ENCODE data around the gene GLTPD2. TPM values are rescaled to one million over a fixed set of nuclear protein-coding genes. Genes with fewer than 3 reads are reported as not detected.

GLTPD2 gene
- total RNA-seq, 6 donors from 2014 or later, result 0.24 to 0.97 TPM; not detected in 4

DNA sequence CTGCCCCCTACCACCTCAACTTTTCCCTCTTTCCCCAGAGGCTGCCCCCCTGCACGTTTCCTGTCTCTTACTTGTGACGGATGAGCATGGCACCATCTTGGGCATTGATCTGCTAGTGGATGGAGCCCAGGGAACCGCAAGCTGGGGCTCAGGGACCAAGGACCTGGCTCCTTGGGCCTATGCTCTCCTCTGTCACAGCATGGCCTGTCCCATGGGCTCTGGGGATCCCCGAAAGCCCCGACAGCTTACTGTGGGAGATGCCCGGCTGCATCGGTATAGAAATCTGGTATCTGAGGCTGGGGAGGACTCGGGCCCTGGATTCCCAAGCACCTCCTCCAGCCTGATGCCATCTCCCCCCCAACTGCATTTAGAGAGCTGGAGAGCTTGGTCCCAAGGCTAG is 47.2 kb upstream of the GLTPD2 start:
- DNase-seq, result no peak
- H3K27ac ChIP-seq, result no peak overlapping the region
- no peaks in the 10 kb centered on the region for H3K9me3 ChIP-seq
- H3K4me3 ChIP-seq, result no peak overlapping the region
- peaks cover 9 to 31% (median 21%) of the 10 kb centered on the region in 4 donors for H3K4me1 ChIP-seq
- ATAC-seq (ENCODE audit: low FRiP score in 2 of 2), result no peak
- H3K36me3 ChIP-seq, result no peaks in the 10 kb centered on the region
- H3K27me3 ChIP-seq, result no peaks in the 10 kb centered on the region
- TF ChIP-seq POLR2A (IDR thresholded peaks at IDR 0.05) (no peak), POLR2AphosphoS5 (IDR thresholded peaks at IDR 0.05) (no peak), EP300 (IDR thresholded peaks at IDR 0.05) (no peak)
- TF ChIP-seq, protein P1, sequence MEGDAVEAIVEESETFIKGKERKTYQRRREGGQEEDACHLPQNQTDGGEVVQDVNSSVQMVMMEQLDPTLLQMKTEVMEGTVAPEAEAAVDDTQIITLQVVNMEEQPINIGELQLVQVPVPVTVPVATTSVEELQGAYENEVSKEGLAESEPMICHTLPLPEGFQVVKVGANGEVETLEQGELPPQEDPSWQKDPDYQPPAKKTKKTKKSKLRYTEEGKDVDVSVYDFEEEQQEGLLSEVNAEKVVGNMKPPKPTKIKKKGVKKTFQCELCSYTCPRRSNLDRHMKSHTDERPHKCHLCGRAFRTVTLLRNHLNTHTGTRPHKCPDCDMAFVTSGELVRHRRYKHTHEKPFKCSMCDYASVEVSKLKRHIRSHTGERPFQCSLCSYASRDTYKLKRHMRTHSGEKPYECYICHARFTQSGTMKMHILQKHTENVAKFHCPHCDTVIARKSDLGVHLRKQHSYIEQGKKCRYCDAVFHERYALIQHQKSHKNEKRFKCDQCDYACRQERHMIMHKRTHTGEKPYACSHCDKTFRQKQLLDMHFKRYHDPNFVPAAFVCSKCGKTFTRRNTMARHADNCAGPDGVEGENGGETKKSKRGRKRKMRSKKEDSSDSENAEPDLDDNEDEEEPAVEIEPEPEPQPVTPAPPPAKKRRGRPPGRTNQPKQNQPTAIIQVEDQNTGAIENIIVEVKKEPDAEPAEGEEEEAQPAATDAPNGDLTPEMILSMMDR (IDR thresholded peaks at IDR 0.05), result no peak
- 90 to 92% methylated on average over 4 to 8 of the region's 8 CpGs for WGBS, 2 donors

DNA sequence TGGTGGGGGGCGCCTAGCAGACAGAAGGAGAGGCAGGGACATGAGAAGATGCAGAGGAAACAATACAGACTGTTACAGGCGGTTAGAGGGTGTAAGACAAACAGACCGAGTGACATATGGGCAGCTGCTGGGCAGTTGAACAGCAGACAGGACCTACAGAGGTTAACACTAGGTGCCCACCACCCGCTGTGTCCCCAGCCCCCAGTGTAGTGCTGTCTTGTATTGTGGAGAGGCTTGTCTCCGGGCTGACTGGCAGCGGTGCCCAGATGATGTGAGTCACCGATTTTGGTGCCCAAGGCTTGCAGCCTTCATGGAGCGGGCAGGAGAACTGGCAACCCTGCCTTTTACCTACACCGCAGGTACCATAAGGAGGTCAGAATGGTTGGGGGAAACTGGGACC is 46.6 kb upstream of the GLTPD2 start:
- TF ChIP-seq EP300 (IDR thresholded peaks at IDR 0.05) (no peak), POLR2AphosphoS5 (IDR thresholded peaks at IDR 0.05) (no peak), POLR2A (IDR thresholded peaks at IDR 0.05) (no peak)
- TF ChIP-seq, protein P1 (IDR thresholded peaks at IDR 0.05), result no peak
- Histone ChIP-seq H3K9me3 (no peaks in the 10 kb centered on the region), H3K4me3 (no peak overlapping the region), H3K27ac (no peak overlapping the region), H3K4me1 (peaks cover 9 to 31% (median 18%) of the 10 kb centered on the region in 4 donors), H3K27me3 (no peaks in the 10 kb centered on the region), H3K36me3 (no peaks in the 10 kb centered on the region)
- WGBS, 2 donors, result 91 to 97% methylated on average over 9 of the region's 9 CpGs
- DNase-seq (no peak), ATAC-seq (ENCODE audit: low FRiP score in 2 of 2) (no peak)

DNA sequence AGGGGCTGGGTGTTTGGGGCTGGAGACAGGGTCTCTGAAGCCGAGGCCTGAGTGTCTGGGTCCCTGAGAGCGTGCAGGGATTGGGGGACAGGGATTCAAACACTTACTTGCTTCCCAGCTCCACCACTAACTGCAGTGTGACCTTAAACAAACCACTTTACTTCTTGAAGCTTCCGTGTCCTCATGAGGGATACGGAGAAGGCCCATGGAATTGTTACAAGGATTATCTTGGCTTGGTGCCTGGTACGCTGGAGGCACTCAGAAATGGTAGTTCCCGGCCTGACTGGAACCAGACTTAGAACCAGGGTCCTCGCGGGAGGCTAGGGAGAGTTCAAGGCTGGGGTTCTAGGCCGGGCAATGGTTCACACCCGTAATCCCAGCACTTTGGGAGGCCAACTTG is 46.1 kb upstream of the GLTPD2 start:
- TF ChIP-seq POLR2AphosphoS5 (IDR thresholded peaks at IDR 0.05) (no peak), EP300 (IDR thresholded peaks at IDR 0.05) (no peak), POLR2A (IDR thresholded peaks at IDR 0.05) (no peak)
- TF ChIP-seq, protein P1 (IDR thresholded peaks at IDR 0.05), result no peak
- Histone ChIP-seq H3K4me1 (peaks cover 9 to 32% (median 17%) of the 10 kb centered on the region in 4 donors), H3K27ac (no peak overlapping the region), H3K9me3 (no peaks in the 10 kb centered on the region), H3K27me3 (no peaks in the 10 kb centered on the region), H3K4me3 (no peak overlapping the region), H3K36me3 (no peaks in the 10 kb centered on the region)
- no peak for DNase-seq
- 75 to 76% methylated on average over 4 to 9 of the region's 10 CpGs for WGBS, 2 donors
- no peak for ATAC-seq (ENCODE audit: low FRiP score in 2 of 2)

DNA sequence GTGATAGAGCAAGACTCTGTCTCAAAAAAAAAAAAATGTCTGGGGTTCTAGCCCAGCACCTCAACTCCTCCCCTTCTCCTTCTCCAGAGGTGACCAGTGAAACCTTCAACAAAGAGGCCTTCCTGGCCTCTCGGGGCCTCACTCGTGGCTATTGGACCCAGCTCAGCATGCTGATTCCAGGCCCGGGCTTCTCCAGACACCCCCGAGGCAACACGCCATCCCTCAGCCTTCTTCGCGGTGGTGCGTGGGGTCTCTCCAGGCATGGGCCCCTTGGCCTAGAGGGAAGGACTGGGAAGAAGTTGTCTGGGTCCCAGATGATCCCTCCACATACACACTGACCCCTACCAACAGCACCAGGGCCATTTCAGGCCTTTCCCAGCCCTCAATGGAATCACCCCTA is 45.5 kb upstream of the GLTPD2 start:
- no peak for ATAC-seq (ENCODE audit: low FRiP score in 2 of 2)
- no peaks in the 10 kb centered on the region for H3K27me3 ChIP-seq

DNA sequence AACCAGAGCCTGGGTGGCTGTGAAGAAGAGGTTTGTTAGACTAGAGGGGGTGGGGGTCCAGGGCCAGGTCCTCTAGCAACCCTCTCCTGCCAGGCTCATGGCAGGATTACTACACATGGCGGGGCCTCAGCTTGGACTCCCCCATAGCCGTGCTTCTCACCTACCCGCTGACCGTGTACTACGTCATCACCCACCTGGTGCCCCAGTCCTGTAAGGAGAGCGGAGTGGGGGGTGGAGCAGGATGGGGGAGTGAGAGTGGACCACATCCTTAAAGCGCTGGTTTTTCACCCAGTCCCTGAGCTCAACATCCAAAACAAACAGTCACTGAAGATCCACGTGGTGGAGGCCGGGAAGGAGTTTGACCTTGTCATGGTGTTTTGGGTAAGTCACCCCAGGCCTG is 44.9 kb upstream of the GLTPD2 start:
- no peaks in the 10 kb centered on the region for H3K36me3 ChIP-seq
- H3K9me3 ChIP-seq, result no peaks in the 10 kb centered on the region
- H3K4me1 ChIP-seq, result peaks cover 8 to 30% (median 17%) of the 10 kb centered on the region in 4 donors
- 90 to 95% methylated on average over 9 of the region's 9 CpGs for whole genome bisulfite sequencing, 2 donors
- no peaks in the 10 kb centered on the region for H3K27me3 ChIP-seq
- TF ChIP-seq POLR2A (IDR thresholded peaks at IDR 0.05), result no peak
- no peak for DNase-seq
- H3K27ac ChIP-seq, result no peak overlapping the region
- ATAC-seq (ENCODE audit: low FRiP score in 2 of 2), result no peak
- no peak overlapping the region for H3K4me3 ChIP-seq

More for the DNA sequence above, 45.5 kb upstream of the GLTPD2 start:
- Histone ChIP-seq H3K27ac (no peak overlapping the region), H3K4me3 (no peak overlapping the region), H3K4me1 (peaks cover 11 to 32% (median 18%) of the 10 kb centered on the region in 4 donors), H3K9me3 (no peaks in the 10 kb centered on the region), H3K36me3 (no peaks in the 10 kb centered on the region)
- no peak for DNase-seq
- no peak for TF ChIP-seq POLR2AphosphoS5 (IDR thresholded peaks at IDR 0.05)
- no peak for TF ChIP-seq POLR2A (IDR thresholded peaks at IDR 0.05)
- TF ChIP-seq, protein P1 (IDR thresholded peaks at IDR 0.05), result no peak
- TF ChIP-seq EP300 (IDR thresholded peaks at IDR 0.05), result no peak
- 95 to 99% methylated on average over 8 of the region's 8 CpGs for WGBS, 2 donors

Data from upper lobe of left lung (tissue), 6 donors.